Frontal cortex (tissue), 4 donors: Measurements from ENCODE around the gene SLC39A8. TPM values are rescaled to one million over a fixed set of nuclear protein-coding genes. Genes with fewer than 3 reads are reported as not detected.
"Not testable (repeated sequence)": the region's sequence is repeated elsewhere in the genome, so short reads cannot be mapped to it uniquely, and the experiment has no call there.

Experiments used
- DNase-seq, 2 donors: peaks; one replicate each; pipeline ENCODE4 v3.0.0; 2012; ENCODE audit warnings: low spot score in 2 of 2
- FAIRE-seq: peaks from 2 replicates; lab custom pipeline; 2012; peaks lifted over from hg19 to GRCh38; lab: Jason Lieb, UNC
- total RNA-seq: library from RNA; depleted of rRNA; stranded (reverse); fragments of >200 nt; gene quantifications from one replicate; pipeline ENCODE4 v1.2.3, GENCODE V29; 2014
- donor health status: control.
- donor health status: control.
- donor health status: control.

SLC39A8 gene
- total RNA-seq, 1 donor from 2014 or later: 6.5 TPM

DNA sequence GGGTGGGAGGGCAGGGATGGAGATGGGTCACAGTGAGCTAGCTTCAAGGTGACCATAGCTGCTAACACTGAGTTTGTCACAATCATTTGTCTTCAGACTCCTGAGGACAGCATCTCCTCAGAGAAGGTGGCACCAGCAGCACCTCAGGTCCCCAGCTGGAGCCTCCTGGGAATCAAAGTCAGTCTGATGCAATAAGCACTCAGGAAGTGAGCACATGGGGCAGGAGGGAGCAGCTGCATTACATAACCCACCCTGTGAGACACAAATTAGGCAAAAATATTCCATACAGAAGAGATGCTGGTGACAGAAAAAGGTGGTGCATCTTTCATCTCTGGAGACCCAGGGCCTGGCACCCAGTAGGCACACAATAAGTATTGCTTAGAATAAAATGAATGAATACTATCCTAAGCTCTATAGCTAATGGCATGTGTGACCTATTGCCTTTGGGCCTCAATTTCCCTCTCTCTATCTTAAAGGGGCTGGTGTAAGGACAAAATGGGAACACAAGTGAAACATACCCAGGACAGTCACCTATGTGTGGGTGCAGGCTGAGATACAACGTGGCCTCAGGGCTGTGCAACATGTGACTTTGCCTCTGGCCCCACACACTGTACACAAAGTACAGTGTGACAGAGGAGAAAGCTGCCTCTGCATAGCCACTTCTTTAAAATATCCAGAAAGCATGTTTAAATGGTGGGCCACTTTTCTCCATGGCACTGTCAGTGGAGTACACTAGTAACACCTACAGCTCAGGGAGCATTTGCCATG lies 37.1 kb downstream of the SLC39A8 start:
- DNase-seq (no peak), FAIRE-seq (no peak)

DNA sequence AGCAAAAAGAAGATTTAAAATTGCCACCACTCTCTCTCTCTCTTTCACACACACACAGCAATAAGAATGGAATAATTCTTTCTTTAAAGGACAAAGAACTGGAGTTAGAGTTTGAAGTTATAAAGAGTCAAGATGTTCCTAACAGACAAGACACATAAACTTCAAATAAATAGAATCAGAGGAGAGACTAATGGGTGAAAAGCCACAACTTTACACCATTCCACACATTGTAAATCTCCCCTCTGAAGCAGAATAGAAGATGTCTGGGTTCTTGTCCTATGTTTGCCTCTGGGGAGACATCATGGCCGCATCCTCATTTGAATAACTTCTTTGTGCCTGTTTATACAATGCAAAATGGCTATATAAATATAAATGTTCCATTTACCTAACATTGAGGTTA lies 39.6 kb downstream of the SLC39A8 start:
- no peak for FAIRE-seq
- DNase-seq: no peak

DNA sequence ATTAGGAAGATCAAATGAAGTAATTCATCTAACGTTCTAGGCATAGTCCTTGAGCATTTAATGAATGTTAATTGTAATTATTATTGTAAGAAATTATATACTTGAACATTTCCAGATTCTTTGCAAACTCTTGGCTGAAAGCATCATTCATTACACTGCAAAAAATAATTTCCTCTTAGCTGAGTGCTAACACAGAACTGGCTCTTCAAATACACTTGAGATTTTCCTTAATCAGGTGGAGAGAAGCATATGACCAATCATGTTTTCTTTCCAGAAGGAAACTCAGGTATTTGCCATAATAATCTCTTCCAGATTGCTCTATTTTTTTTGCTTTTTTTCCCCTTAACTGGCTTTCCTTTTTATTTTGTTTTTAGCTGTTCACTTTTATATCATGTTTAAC lies 42.5 kb downstream of the SLC39A8 start:
- DNase-seq (no peak), FAIRE-seq (no peak)

GRCh38 chr4:102301167-102301566 lies 44.1 kb downstream of the SLC39A8 start:
- FAIRE-seq: no peak
- DNase-seq: no peak

- FAIRE-seq (no peak), DNase-seq (peak in 1 of 2 donors; percentile 9)
Observed at GRCh38 chr4:102299354-102300107, 45.8 kb downstream of the SLC39A8 start.

DNA sequence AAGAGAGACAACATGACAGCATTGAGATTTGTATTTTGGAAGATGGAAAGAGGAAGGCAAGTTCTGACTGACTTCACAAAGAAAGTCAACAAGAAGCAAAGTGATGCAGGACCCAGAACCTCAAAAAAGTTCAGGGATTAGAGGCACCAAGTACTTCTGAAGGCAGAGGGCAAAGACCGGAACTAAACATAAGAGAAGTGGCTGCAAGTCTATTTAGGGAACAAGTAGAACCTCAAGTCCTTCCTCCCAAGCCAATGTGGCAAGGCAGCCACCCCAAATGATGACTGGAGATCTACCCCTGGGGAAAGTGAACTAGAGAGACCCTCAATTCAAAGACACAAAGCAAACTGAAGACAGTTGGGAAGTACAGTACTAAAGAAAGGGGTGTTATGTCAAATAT lies 46.6 kb downstream of the SLC39A8 start:
- no peak for FAIRE-seq
- DNase-seq: no peak

DNA sequence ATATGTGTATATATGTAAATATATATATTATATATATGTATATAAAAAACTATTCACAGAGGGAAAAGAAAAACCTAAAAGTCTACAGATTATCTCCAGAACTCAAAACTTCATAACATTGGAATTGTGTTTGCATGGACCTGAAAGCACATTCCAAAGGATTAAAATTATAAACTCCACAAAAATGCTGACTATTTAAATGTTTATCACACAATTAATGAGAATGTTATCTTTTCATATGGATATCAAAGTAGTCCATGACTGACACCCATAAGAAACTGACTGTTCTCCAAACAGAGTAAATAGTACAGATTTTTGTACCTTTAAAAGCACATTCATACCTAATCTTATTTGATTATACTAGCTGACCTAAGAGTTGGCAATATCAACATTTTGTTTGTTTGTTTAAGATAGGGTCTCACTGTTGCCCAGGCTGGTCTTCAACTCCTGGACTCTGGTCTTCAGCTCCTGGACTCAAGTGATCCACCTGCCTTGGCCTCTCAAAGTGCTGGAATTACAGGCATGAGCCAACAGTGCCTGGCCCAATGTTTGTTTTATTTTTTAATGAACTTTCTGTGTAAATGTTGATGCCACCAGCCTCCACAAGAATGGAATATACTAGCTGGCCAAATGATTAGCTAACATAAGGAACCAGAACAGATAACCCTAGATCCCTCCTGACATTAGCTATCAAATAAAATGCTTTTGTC lies 50.0 kb downstream of the SLC39A8 start:
- no peak for DNase-seq
- no peak for FAIRE-seq

DNA sequence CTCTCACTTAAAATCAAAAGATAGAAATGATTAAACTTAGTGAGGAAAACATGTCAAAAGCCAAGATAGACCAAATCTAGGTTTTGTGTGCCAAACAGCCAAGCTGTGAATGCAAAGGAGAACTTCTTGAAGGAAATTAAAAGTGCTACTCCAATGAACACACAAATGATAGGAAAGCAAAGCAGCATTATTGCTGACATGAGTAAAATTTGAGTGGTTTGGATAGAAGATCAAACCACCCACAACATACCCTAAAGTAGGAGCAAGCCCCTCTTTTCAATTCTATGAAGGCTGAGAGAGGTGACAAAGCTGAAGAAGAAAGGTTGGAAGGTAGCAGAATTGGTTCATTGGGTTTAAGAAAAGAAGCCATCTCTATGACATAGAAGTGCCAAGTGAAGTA lies 56.8 kb downstream of the SLC39A8 start:
- FAIRE-seq (no peak), DNase-seq (no peak)

GRCh38 chr4:102285831-102286230 lies 59.5 kb downstream of the SLC39A8 start:
- no peak for FAIRE-seq
- DNase-seq: no peak

DNA sequence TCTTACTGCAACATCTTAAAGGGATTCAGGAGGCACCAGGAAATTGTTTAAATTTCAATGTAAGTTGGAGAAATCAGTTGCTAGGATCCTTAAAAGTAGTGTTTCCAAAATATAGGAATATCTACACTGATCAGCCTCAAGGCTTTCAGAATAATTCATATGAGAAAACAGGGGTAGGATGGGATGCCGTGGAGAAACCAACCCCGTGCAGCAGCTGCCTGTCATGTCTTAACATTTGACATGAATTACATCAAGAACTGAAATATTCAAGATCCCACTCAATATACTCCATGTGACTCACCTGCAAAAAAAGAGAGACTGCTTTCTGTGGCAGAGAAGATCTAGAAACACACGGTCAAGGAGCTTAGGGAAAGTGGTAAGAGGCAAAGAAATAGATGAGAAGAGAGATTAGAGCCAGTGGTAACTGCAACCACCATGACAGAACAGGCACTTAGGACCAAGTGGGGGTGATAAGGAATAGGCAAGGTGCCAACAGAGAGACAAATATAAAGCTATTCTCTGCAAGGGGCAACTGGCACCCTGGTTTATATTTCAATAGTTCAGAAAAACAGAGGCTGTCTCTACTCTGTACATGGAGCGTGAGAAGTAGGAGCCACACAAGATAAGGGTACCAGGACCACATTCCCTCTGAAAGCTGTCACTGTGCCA lies 64.0 kb downstream of the SLC39A8 start:
- DNase-seq (no peak), FAIRE-seq (no peak)

DNA sequence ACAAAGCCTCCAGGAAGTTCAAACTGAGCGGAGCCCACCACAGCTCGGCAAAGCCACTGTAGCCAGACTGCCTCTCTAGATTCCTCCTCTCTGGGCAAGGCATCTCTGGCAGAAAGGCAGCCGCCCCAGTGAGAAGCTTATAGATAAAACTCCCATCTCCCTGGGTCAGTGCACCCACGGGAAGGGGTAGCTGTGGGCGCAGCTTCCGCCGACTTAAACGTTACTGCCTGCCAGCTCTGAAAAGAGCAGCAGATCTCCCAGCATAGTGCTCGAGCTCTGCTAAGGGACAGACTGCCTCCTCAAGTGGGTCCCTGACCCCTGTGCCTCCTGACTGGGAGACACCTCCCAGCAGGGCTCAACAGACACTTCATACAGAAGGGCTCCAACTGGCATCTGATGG lies 72.0 kb downstream of the SLC39A8 start:
- not testable (repeated sequence) for DNase-seq, FAIRE-seq

DNA sequence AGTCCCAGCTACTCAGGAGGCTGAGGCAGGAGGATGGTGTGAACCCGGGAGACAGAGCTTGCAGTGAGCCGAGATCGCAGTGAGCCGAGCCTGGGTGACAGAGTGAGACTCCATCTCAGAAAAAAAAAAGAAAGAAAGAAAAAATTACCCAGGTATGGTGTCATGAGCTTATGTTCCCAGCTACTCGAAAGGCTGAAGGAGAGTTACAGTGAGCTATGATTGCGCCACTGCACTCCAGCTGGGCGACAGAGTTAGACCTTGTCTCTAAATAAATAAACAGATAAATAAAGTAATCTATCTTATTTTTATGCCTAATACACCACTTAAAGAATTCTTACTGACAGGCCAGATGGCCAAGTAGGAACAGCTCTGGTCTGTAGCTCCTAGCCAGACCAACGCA lies 73.0 kb downstream of the SLC39A8 start:
- no peak for DNase-seq

DNA sequence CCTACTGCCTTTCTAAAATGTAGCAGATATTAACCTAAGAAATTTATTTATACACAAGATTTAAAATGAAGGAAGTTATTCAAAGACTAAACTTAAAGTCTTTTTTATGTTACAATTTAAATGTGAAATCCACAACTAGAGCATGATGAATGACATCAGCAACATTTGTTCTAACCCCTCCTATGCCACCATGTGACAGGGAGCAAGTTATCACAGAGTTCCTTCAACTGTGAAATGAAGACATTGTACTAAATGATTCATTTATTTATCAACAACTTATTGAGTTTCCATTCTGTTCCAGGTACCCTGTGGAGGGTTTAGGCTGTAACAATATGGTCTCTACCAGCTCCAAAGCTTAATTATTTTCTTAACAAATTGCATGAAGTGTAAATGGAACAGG lies 76.9 kb downstream of the SLC39A8 start:
- FAIRE-seq: no peak
- no peak for DNase-seq

More for the DNA sequence above, 73.0 kb downstream of the SLC39A8 start:
- no peak for FAIRE-seq

DNA sequence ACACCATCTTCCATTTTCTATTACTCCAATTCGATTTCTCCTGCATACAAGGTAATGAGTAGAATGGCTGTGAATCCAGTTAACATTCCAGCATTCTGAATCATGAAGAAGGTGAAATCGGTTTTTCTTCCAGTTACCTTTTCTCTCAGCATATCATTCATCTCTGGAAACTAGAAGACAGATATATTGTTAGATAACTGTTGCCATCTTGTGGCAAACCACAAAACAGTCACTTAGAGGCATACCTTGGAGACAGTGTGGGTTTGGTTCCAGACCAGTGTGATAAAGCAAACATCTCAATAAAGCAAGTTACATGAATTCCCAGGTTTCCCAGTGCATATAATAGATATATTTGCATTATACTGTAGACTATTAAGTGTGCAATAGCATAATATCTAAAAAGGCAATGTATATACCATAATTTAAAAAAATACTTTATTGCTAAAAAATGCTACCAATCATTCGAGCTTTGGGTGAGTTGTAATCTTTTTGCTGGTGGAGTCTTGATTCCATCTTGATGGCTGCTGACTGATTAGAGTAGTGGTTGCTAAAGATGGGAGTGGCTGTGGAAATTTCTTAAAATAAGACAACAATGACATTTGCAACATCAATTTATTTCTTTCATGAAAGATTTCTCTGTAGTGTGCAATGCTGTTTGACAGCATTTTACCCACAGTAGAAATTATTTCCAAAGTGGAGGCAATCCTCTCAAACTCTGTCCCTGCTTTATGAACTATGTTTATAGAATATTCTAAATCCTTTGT lies 82.1 kb downstream of the SLC39A8 start:
- DNase-seq (peak in 1 of 2 donors; percentile 32), FAIRE-seq (no peak)

DNA sequence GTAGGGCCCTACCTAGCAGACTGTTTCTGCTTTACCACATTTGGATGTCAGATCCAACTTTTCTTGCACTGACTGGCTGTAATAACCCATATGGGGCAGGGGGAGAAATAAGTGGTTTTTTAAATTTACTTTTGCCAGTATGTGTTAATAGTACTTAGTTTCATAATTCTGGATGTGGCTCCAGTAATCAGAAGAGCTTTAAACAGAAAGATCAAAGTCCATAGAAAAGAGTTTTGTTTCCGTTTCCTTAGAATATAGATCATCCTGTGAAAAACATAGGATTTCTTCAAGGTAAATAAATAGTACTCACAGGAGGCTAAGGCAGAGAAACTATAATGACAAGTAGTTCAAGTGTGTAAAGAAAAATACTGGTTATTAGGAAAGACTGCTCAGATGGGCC lies 85.6 kb downstream of the SLC39A8 start:
- DNase-seq (no peak), FAIRE-seq (no peak)

- no peak for DNase-seq
- FAIRE-seq: no peak
Observed at GRCh38 chr4:102259081-102259480, 86.2 kb downstream of the SLC39A8 start.

GRCh38 chr4:102256321-102256720 lies 89.0 kb downstream of the SLC39A8 start:
- no peak for FAIRE-seq
- DNase-seq: no peak

DNA sequence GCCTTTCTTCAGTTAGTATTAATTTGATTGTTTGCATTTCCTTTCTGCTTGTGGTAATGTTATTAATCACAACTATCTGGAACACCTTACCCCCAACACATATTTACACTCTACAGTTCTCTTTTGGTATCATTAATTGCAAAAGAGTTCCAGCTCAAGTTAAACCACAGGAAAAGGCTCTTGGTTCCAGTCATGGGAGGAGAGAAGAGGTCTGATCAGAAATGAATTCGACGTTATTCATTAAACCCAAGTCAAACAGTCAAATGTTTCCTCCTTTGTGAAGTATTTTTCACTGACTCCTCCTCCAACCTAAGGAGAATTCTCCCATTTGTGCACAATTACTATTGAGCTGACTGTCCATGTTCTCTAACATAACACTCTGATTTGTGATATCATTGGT lies 91.4 kb downstream of the SLC39A8 start:
- FAIRE-seq (no peak), DNase-seq (no peak)

DNA sequence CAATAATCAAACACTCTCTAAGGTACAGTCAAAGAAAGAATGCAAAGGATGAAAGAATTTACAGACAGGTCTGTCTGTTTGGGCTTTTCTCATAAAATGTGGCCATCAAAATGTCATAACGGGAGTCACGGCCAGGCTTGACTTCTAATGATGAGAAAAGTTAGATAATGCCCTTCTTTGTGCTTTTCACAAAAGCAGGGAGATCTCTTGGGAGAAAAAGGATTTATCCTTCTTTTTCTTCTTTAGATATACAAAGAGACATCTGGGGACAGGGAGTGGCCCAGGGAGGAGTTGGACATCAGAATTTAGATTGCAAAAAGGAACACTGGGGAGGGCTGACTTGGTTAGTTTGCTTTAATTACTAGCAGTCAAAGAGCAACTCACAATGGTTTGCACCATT lies 93.1 kb downstream of the SLC39A8 start:
- FAIRE-seq (no peak), DNase-seq (no peak)

DNA sequence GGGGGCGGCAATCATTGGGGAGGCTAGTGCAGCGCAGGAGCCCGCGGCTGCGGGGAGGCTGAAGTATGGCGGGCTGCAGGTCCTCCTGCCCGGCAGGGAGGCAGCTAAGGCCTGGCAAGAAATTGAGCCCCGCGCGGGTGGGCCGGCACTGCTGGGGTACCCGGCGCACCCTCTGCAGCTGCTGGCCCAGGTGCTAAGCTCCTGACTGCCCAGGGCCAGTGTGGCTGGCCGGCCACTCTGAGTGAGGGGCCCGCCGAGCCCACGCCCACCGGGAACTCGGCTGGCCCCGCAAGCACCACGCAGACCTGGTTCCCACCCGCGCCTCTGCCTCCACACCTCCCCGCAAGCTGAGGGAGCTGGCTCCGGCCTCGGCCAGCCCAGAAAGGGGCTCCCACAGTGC lies 94.9 kb downstream of the SLC39A8 start:
- DNase-seq (no peak), FAIRE-seq (no peak)
